Breast epithelium (tissue), 3 donors: ENCODE results near the gene TTC28.

Source experiments
- CTCF ChIP-seq, 3 donors: fragments of 450-650 bp; IDR thresholded peaks; one replicate each; pipeline ENCODE4 v1.5.1; 2016 to 2017; ENCODE audit warnings: antibody characterized with exemption in 3 of 3, mild to moderate bottlenecking in 3 of 3, moderate library complexity in 3 of 3
- POLR2A ChIP-seq: fragments of 450-650 bp; IDR thresholded peaks from one replicate; pipeline ENCODE4 v1.6.1; 2016; ENCODE audit warnings: antibody characterized with exemption, mild to moderate bottlenecking, moderate library complexity

DNA sequence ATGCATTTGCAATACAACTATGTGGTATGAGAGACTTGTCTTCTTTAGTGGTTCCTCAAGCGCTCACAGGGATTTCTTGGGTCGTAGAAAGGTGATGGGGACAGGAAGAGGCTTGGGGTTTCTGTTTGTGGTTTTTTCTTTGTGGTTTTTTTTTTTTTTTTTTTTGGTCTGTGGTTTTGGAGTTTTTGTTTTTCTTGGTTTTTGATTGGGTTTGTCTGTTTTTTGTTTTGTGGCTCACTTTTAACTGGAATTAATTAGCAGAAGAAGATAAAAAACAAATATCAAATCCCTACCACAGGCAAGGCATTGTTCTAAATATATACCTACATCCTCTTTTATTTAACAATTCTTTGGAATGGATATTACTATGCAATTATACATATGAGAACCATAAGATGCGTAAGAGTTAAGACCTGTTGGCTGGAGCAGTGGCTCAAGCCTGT lies 5.5 kb downstream of the TTC28 start:
- TF ChIP-seq CTCF (IDR thresholded peaks at IDR 0.05) (no peak), POLR2A (no peak)
